ENCODE results near the gene ATRN.

DNA sequence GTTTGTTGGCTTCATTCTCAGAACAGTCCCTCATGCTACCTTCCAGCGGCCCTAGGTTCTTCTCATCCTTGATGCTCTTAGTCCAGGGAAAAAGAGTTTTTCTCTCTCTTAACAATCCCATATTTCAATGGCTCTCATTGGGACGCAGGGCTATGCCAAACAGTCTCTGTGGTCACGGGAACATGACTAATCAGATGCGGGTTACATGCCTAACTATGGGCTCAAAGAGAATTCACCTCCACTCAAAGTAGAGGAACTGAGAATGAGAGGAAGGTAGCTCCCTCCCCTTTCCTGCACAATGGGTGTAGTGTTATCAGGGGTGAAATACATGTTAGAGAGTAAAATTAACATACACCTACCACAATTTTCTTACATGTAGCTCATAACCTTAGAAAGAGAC is 18.1 kb upstream of the ATRN start:
- TF ChIP-seq, protein P1, sequence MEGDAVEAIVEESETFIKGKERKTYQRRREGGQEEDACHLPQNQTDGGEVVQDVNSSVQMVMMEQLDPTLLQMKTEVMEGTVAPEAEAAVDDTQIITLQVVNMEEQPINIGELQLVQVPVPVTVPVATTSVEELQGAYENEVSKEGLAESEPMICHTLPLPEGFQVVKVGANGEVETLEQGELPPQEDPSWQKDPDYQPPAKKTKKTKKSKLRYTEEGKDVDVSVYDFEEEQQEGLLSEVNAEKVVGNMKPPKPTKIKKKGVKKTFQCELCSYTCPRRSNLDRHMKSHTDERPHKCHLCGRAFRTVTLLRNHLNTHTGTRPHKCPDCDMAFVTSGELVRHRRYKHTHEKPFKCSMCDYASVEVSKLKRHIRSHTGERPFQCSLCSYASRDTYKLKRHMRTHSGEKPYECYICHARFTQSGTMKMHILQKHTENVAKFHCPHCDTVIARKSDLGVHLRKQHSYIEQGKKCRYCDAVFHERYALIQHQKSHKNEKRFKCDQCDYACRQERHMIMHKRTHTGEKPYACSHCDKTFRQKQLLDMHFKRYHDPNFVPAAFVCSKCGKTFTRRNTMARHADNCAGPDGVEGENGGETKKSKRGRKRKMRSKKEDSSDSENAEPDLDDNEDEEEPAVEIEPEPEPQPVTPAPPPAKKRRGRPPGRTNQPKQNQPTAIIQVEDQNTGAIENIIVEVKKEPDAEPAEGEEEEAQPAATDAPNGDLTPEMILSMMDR (IDR thresholded peaks at IDR 0.05; ENCODE audit: poor library complexity, severe bottlenecking), result no peak
- TF ChIP-seq POLR2AphosphoS5 (IDR thresholded peaks at IDR 0.05) (no peak), EZH2 (IDR thresholded peaks at IDR 0.05; ENCODE audit: borderline replicate concordance, insufficient read depth, low read length, poor library complexity, severe bottlenecking) (no peak)
